HEK293 (cell line): ENCODE measurements around the gene KATNBL1.

Experiments used
- CTCF ChIA-PET: fragments of 350-600 bp; formaldehyde crosslinking; extraction: SDS; loops from one replicate; lab custom pipeline; 2021; ENCODE audit warnings: antibody characterized with exemption; lab: Yijun Ruan, JAX
- POLR2A ChIA-PET: fragments of 300-600 bp; formaldehyde crosslinking; extraction: SDS; loops from one replicate; lab custom pipeline; 2020; ENCODE audit warnings: antibody characterized with exemption, inconsistent platforms; lab: Yijun Ruan, JAX
- H3K27ac ChIP-seq: fragments of 200-500 bp; sonication (Bioruptor generic); 2 replicates; pipeline ENCODE4 v1.5.1; 2014; ENCODE audit warnings: low read depth, low read length, control low read depth, inconsistent platforms; ENCODE audit errors: extremely low read depth
- H3K36me3 ChIP-seq, 2 experiments: fragments of 200-500 bp in 1 of 2; sonication (Bioruptor generic) in 1 of 2; 1 replicate in 1 of 2; 2 replicates in 1 of 2; pipeline ENCODE4 v1.5.1; 2014 to 2017; ENCODE audit warnings: inconsistent platforms in 2 of 2, low read length in 2 of 2; ENCODE audit not compliant: control insufficient read depth in 2 of 2, insufficient read depth in 1 of 2
- H3K4me1 ChIP-seq: fragments of 200-500 bp; sonication (Bioruptor generic); 2 replicates; pipeline ENCODE4 v1.5.1; 2014; ENCODE audit warnings: mild to moderate bottlenecking, low read length, inconsistent platforms; ENCODE audit not compliant: control insufficient read depth, insufficient read depth
- H3K4me3 ChIP-seq: 2 replicates; pipeline ENCODE4 v1.5.1; 2011; ENCODE audit warnings: low read depth, mild to moderate bottlenecking, control low read depth, low read length, moderate library complexity
- H3K9me3 ChIP-seq: fragments of 200-500 bp; sonication (Bioruptor generic); 2 replicates; pipeline ENCODE4 v1.5.1; 2014; ENCODE audit warnings: low read depth, low read length, inconsistent platforms; ENCODE audit not compliant: control insufficient read depth, insufficient read depth
- BCL11B ChIP-seq: fragments of 450-650 bp; formaldehyde crosslinking; IDR thresholded peaks from 2 replicates; pipeline ENCODE4 v1.5.1; 2016; ENCODE audit warnings: low read depth, missing biosample characterization, missing genetic modification characterization
- GLIS1 ChIP-seq: fragments of 450-650 bp; formaldehyde crosslinking; IDR thresholded peaks from 2 replicates; pipeline ENCODE4 v1.5.1; 2016; ENCODE audit warnings: missing biosample characterization, missing genetic modification characterization
- KLF10 ChIP-seq: fragments of 450-650 bp; IDR thresholded peaks from 2 replicates; pipeline ENCODE4 v1.5.1; 2018; ENCODE audit warnings: missing biosample characterization, mild to moderate bottlenecking, missing genetic modification characterization
- KLF16 ChIP-seq: fragments of 450-650 bp; formaldehyde crosslinking; IDR thresholded peaks from 2 replicates; pipeline ENCODE4 v1.5.1; 2017; ENCODE audit warnings: missing biosample characterization, missing genetic modification characterization
- MZF1 ChIP-seq: fragments of 450-650 bp; formaldehyde crosslinking; IDR thresholded peaks from 2 replicates; pipeline ENCODE4 v1.5.1; 2017; ENCODE audit warnings: missing biosample characterization, missing genetic modification characterization, borderline replicate concordance
- ZBTB48 ChIP-seq: fragments of 450-650 bp; formaldehyde crosslinking; IDR thresholded peaks from 2 replicates; pipeline ENCODE4 v1.5.1; 2016; ENCODE audit warnings: missing biosample characterization, missing genetic modification characterization
- ZBTB8A ChIP-seq: fragments of 450-650 bp; formaldehyde crosslinking; IDR thresholded peaks from 2 replicates; pipeline ENCODE4 v1.5.1; 2016; ENCODE audit warnings: missing biosample characterization, missing genetic modification characterization
- ZFP41 ChIP-seq: fragments of 450-650 bp; formaldehyde crosslinking; IDR thresholded peaks from 2 replicates; pipeline ENCODE4 v1.5.1; 2016; ENCODE audit warnings: missing biosample characterization, missing genetic modification characterization, borderline replicate concordance
- ZNF138 ChIP-seq: fragments of 450-650 bp; formaldehyde crosslinking; IDR thresholded peaks from 2 replicates; pipeline ENCODE4 v1.5.1; 2016; ENCODE audit warnings: missing biosample characterization, missing genetic modification characterization, borderline replicate concordance
- ZNF23 ChIP-seq: fragments of 450-650 bp; formaldehyde crosslinking; IDR thresholded peaks from 2 replicates; pipeline ENCODE4 v1.5.1; 2016; ENCODE audit warnings: missing biosample characterization, missing genetic modification characterization, borderline replicate concordance
- ZNF239 ChIP-seq: fragments of 450-650 bp; formaldehyde crosslinking; IDR thresholded peaks from 2 replicates; pipeline ENCODE4 v1.5.1; 2016; ENCODE audit warnings: missing biosample characterization, missing genetic modification characterization
- ZNF24 ChIP-seq: fragments of 450-650 bp; formaldehyde crosslinking; IDR thresholded peaks from 2 replicates; pipeline ENCODE4 v1.5.1; 2016; ENCODE audit warnings: missing biosample characterization, missing genetic modification characterization
- ZNF335 ChIP-seq: fragments of 450-650 bp; formaldehyde crosslinking; conservative IDR thresholded peaks from 2 replicates; pipeline ENCODE4 v1.5.1; 2016; ENCODE audit warnings: missing biosample characterization, missing genetic modification characterization
- ZNF350 ChIP-seq: fragments of 450-650 bp; formaldehyde crosslinking; IDR thresholded peaks from 2 replicates; pipeline ENCODE4 v1.5.0; 2017; ENCODE audit warnings: missing biosample characterization, mild to moderate bottlenecking, missing genetic modification characterization
- ZNF433 ChIP-seq: fragments of 450-650 bp; formaldehyde crosslinking; IDR thresholded peaks from 2 replicates; pipeline ENCODE4 v1.5.1; 2016; ENCODE audit warnings: missing biosample characterization, missing genetic modification characterization, low read depth
- ZNF473 ChIP-seq: fragments of 450-650 bp; formaldehyde crosslinking; IDR thresholded peaks from 2 replicates; pipeline ENCODE4 v1.5.1; 2017; ENCODE audit warnings: missing biosample characterization, missing genetic modification characterization
- ZNF571 ChIP-seq: fragments of 450-650 bp; formaldehyde crosslinking; IDR thresholded peaks from 2 replicates; pipeline ENCODE4 v1.5.0; 2017; ENCODE audit warnings: missing biosample characterization, missing genetic modification characterization
- ZNF621 ChIP-seq: fragments of 450-650 bp; formaldehyde crosslinking; IDR thresholded peaks from 2 replicates; pipeline ENCODE4 v1.5.1; 2017; ENCODE audit warnings: missing biosample characterization, missing genetic modification characterization
- ZNF624 ChIP-seq: fragments of 450-650 bp; formaldehyde crosslinking; IDR thresholded peaks from 2 replicates; pipeline ENCODE4 v1.5.1; 2017; ENCODE audit warnings: missing biosample characterization, missing genetic modification characterization
- ZSCAN23 ChIP-seq: fragments of 450-650 bp; formaldehyde crosslinking; IDR thresholded peaks from 2 replicates; pipeline ENCODE4 v1.5.1; 2016; ENCODE audit warnings: missing biosample characterization, missing genetic modification characterization
- TF ChIP-seq, protein P1 (sequence below): fragments of 450-650 bp; formaldehyde crosslinking; IDR thresholded peaks from 2 replicates; pipeline ENCODE4 v1.5.1; 2016; ENCODE audit warnings: missing biosample characterization, missing genetic modification characterization, borderline replicate concordance
- TF ChIP-seq, protein P2 (sequence below): fragments of 450-650 bp; formaldehyde crosslinking; IDR thresholded peaks from 2 replicates; pipeline ENCODE4 v1.5.1; 2016; ENCODE audit warnings: missing biosample characterization, missing genetic modification characterization
- TF ChIP-seq, protein P3 (sequence below): fragments of 450-650 bp; formaldehyde crosslinking; IDR thresholded peaks from 2 replicates; pipeline ENCODE4 v1.5.1; 2016; ENCODE audit warnings: missing biosample characterization, missing genetic modification characterization
- TF ChIP-seq, protein P4 (sequence below): fragments of 450-650 bp; formaldehyde crosslinking; IDR thresholded peaks from 2 replicates; pipeline ENCODE4 v1.5.1; 2016; ENCODE audit warnings: missing biosample characterization, missing genetic modification characterization

Gene KATNBL1

DNA sequence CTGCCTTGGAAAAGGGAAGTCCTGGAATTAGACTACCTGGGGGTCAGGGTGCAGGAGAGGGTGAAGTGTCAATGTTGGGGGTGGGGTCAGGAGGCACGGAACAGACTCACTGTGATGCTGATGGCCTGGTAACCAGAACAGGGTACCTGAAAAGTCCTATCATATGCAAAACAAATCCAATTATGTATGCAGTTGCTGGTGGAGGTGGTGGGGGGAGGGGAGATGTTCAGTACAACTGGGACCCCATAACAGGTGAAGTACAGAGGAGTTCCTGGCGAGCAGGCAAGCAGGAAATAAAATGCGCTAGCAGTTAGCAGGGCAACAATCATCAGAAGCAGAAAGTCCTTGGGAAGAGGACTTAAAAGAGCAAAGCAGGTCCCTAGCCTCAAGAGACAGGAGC is 4.2 kb upstream of the KATNBL1 start (continued):
- TF ChIP-seq, protein P1, sequence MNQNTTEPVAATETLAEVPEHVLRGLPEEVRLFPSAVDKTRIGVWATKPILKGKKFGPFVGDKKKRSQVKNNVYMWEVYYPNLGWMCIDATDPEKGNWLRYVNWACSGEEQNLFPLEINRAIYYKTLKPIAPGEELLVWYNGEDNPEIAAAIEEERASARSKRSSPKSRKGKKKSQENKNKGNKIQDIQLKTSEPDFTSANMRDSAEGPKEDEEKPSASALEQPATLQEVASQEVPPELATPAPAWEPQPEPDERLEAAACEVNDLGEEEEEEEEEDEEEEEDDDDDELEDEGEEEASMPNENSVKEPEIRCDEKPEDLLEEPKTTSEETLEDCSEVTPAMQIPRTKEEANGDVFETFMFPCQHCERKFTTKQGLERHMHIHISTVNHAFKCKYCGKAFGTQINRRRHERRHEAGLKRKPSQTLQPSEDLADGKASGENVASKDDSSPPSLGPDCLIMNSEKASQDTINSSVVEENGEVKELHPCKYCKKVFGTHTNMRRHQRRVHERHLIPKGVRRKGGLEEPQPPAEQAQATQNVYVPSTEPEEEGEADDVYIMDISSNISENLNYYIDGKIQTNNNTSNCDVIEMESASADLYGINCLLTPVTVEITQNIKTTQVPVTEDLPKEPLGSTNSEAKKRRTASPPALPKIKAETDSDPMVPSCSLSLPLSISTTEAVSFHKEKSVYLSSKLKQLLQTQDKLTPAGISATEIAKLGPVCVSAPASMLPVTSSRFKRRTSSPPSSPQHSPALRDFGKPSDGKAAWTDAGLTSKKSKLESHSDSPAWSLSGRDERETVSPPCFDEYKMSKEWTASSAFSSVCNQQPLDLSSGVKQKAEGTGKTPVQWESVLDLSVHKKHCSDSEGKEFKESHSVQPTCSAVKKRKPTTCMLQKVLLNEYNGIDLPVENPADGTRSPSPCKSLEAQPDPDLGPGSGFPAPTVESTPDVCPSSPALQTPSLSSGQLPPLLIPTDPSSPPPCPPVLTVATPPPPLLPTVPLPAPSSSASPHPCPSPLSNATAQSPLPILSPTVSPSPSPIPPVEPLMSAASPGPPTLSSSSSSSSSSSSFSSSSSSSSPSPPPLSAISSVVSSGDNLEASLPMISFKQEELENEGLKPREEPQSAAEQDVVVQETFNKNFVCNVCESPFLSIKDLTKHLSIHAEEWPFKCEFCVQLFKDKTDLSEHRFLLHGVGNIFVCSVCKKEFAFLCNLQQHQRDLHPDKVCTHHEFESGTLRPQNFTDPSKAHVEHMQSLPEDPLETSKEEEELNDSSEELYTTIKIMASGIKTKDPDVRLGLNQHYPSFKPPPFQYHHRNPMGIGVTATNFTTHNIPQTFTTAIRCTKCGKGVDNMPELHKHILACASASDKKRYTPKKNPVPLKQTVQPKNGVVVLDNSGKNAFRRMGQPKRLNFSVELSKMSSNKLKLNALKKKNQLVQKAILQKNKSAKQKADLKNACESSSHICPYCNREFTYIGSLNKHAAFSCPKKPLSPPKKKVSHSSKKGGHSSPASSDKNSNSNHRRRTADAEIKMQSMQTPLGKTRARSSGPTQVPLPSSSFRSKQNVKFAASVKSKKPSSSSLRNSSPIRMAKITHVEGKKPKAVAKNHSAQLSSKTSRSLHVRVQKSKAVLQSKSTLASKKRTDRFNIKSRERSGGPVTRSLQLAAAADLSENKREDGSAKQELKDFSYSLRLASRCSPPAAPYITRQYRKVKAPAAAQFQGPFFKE (tag by site-specific recombination), result no peak
- no peak for TF ChIP-seq ZNF624 (tag by site-specific recombination)
- no peak for TF ChIP-seq ZBTB8A (tag by site-specific recombination)
- TF ChIP-seq GLIS1, result no peak
- TF ChIP-seq KLF10 (tag by site-specific recombination), result no peak
- TF ChIP-seq MZF1 (tag by site-specific recombination), result no peak
- TF ChIP-seq ZNF433 (tag by site-specific recombination), result no peak
- no peak for TF ChIP-seq KLF16 (tag by site-specific recombination)
- TF ChIP-seq, protein P2, sequence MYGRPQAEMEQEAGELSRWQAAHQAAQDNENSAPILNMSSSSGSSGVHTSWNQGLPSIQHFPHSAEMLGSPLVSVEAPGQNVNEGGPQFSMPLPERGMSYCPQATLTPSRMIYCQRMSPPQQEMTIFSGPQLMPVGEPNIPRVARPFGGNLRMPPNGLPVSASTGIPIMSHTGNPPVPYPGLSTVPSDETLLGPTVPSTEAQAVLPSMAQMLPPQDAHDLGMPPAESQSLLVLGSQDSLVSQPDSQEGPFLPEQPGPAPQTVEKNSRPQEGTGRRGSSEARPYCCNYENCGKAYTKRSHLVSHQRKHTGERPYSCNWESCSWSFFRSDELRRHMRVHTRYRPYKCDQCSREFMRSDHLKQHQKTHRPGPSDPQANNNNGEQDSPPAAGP (tag by site-specific recombination), result no peak
- TF ChIP-seq ZNF335 (tag by site-specific recombination), result no peak
- TF ChIP-seq, protein P3, sequence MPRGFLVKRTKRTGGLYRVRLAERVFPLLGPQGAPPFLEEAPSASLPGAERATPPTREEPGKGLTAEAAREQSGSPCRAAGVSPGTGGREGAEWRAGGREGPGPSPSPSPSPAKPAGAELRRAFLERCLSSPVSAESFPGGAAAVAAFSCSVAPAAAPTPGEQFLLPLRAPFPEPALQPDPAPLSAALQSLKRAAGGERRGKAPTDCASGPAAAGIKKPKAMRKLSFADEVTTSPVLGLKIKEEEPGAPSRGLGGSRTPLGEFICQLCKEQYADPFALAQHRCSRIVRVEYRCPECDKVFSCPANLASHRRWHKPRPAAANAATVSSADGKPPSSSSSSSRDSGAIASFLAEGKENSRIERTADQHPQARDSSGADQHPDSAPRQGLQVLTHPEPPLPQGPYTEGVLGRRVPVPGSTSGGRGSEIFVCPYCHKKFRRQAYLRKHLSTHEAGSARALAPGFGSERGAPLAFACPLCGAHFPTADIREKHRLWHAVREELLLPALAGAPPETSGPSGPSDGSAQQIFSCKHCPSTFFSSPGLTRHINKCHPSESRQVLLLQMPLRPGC (tag by site-specific recombination), result no peak
- TF ChIP-seq, protein P4, sequence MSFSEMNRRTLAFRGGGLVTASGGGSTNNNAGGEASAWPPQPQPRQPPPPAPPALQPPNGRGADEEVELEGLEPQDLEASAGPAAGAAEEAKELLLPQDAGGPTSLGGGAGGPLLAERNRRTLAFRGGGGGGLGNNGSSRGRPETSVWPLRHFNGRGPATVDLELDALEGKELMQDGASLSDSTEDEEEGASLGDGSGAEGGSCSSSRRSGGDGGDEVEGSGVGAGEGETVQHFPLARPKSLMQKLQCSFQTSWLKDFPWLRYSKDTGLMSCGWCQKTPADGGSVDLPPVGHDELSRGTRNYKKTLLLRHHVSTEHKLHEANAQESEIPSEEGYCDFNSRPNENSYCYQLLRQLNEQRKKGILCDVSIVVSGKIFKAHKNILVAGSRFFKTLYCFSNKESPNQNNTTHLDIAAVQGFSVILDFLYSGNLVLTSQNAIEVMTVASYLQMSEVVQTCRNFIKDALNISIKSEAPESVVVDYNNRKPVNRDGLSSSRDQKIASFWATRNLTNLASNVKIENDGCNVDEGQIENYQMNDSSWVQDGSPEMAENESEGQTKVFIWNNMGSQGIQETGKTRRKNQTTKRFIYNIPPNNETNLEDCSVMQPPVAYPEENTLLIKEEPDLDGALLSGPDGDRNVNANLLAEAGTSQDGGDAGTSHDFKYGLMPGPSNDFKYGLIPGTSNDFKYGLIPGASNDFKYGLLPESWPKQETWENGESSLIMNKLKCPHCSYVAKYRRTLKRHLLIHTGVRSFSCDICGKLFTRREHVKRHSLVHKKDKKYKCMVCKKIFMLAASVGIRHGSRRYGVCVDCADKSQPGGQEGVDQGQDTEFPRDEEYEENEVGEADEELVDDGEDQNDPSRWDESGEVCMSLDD, result no peak
- no peak for TF ChIP-seq ZNF239 (tag by site-specific recombination)

DNA sequence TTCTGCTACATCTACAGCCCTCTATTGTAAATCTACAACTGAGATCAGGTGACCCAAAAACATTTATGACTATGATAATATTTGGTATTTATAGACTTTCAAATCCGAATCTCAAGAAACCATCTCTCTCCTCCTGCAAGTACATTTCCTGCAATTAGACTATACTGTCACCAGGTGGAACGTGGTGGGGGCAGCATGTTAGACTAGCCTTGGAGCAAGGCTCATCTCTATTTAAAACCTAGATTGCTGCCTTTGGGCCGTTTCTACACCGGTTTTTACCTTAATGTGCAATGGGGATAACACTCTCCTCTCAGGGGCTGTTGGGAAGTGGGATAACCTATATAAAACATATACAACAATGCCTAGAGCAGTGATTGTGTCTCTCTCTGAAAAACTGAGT is 3.8 kb upstream of the KATNBL1 start:
- Histone ChIP-seq H3K9me3 (no peaks in the 10 kb centered on the region), H3K4me1 (no peaks in the 10 kb centered on the region), H3K4me3 (no peak overlapping the region), H3K36me3 (no peaks in the 10 kb centered on the region), H3K27ac (no peak overlapping the region)
- TF ChIP-seq ZNF23 (tag by site-specific recombination), result no peak
- TF ChIP-seq ZFP41 (tag by site-specific recombination), result no peak
- TF ChIP-seq ZBTB8A (tag by site-specific recombination), result no peak
- TF ChIP-seq ZNF239 (tag by site-specific recombination), result no peak
- no peak for TF ChIP-seq ZNF24
- no peak for TF ChIP-seq ZNF350 (tag by site-specific recombination)
- TF ChIP-seq ZNF571 (tag by site-specific recombination), result no peak
- TF ChIP-seq ZNF138 (tag by site-specific recombination), result no peak
- no peak for TF ChIP-seq ZNF621 (tag by site-specific recombination)
- no peak for TF ChIP-seq ZNF473 (tag by site-specific recombination)
- TF ChIP-seq BCL11B (tag by site-specific recombination), result no peak
- no peak for TF ChIP-seq ZSCAN23
- no peak for TF ChIP-seq ZBTB48
- POLR2A ChIA-PET, result no interaction called here
- CTCF ChIA-PET, result no interaction called here
